B cell (primary cell): ENCODE data around the gene RIMBP2.
"Not testable (repeated sequence)": the region's sequence is repeated elsewhere in the genome, so short reads cannot be mapped to it uniquely, and the experiment has no call there.

Source experiments
- EZH2 ChIP-seq: IDR thresholded peaks from 2 replicates; pipeline ENCODE4 v1.6.1; 2012; ENCODE audit warnings: borderline replicate concordance, low read depth, mild to moderate bottlenecking, moderate library complexity, low read length; ENCODE audit not compliant: insufficient read depth, poor library complexity, severe bottlenecking
- TF ChIP-seq, protein P1 (sequence below): fragments of 200-600 bp; IDR thresholded peaks from one replicate; pipeline ENCODE4 v1.8.0; 2022; ENCODE audit warnings: antibody characterized with exemption, mild to moderate bottlenecking

DNA sequence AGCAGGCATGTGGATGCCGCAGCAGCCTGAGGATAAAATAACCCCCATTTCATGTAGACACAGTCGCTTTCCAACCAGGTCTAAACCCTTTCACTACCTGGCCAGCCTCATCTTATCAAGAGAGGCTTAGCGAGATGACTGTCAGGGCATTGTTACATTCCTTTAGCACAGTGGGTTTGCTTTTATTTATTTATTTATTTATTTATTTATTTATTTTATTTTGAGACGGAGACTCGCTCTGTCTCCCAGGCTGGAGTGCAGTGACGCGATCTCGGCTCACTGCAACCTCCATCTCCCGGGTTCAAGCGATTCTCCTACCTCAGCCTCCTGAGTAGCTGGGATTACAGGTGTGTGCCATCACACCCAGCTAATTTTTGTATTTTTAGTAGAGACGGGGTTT, 35.9 kb upstream of the RIMBP2 start:
- TF ChIP-seq, protein P1, sequence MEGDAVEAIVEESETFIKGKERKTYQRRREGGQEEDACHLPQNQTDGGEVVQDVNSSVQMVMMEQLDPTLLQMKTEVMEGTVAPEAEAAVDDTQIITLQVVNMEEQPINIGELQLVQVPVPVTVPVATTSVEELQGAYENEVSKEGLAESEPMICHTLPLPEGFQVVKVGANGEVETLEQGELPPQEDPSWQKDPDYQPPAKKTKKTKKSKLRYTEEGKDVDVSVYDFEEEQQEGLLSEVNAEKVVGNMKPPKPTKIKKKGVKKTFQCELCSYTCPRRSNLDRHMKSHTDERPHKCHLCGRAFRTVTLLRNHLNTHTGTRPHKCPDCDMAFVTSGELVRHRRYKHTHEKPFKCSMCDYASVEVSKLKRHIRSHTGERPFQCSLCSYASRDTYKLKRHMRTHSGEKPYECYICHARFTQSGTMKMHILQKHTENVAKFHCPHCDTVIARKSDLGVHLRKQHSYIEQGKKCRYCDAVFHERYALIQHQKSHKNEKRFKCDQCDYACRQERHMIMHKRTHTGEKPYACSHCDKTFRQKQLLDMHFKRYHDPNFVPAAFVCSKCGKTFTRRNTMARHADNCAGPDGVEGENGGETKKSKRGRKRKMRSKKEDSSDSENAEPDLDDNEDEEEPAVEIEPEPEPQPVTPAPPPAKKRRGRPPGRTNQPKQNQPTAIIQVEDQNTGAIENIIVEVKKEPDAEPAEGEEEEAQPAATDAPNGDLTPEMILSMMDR = not testable (repeated sequence)
- not testable (repeated sequence) for TF ChIP-seq EZH2
